GM12801 (cell line): Measurements from ENCODE around the gene MRTFB.

Source experiments
- CTCF ChIP-seq: IDR thresholded peaks from one replicate; pipeline ENCODE4 v1.5.1; 2011; ENCODE audit warnings: control low read depth; ENCODE audit not compliant: insufficient read length; ENCODE audit errors: extremely low read depth

MRTFB gene

GRCh38 chr16:14100825-14101224 lies 29.7 kb downstream of the MRTFB start:
- no peak for TF ChIP-seq CTCF

GRCh38 chr16:14101415-14101814 lies 30.3 kb downstream of the MRTFB start:
- no peak for TF ChIP-seq CTCF

- no peak for TF ChIP-seq CTCF
These were observed 32.0 kb downstream of the MRTFB start for GRCh38 chr16:14102925-14103720.

GRCh38 chr16:14104066-14104465 lies 32.9 kb downstream of the MRTFB start:
- no peak for TF ChIP-seq CTCF

- no peak for TF ChIP-seq CTCF
These were observed 34.7 kb downstream of the MRTFB start for GRCh38 chr16:14105760-14106375.

- TF ChIP-seq CTCF: no peak
These were observed 35.3 kb downstream of the MRTFB start for GRCh38 chr16:14106457-14106856.

GRCh38 chr16:14106961-14107360 lies 35.8 kb downstream of the MRTFB start:
- TF ChIP-seq CTCF: no peak
